HT-29 (cell line): ENCODE measurements around the gene TAC4. TPM values are rescaled to one million over a fixed set of nuclear protein-coding genes. Genes with fewer than 3 reads are reported as not detected.
A peak's percentile ranks its signal among the peaks of the same experiment; 100 is the strongest.

Source experiments
- DNase-seq: peaks from one replicate; pipeline ENCODE4 v3.0.0-alpha.2; 2015; ENCODE audit warnings: low spot score
- total RNA-seq: library from RNA; depleted of rRNA; stranded (reverse); fragments of >200 nt; shearing (Covaris generic); gene quantifications from 2 replicates; pipeline ENCODE4 v1.2.3, GENCODE V29; 2014

TAC4 gene
- total RNA-seq, 1 experiment from 2014 or later = not detected

DNA sequence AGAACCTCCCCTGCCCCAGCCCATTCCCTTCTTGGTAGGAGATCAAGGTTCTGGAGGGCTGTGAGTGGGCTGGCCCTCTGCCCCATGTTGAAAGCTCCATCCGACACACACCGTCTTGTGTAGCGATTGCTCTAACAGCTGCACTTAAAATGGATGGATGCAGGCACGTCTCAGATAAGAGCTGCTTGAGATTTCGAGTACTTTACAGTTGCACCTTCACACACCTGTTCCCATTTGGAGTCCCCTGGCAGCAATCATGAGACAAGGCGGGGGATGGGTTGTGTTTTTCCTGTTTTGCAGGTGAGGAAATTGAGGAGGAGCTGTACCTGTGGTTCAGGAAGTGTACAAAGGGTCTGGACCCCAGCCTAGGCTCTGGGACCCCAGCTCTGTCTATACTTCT is 25.6 kb upstream of the TAC4 start:
- no peak for DNase-seq

DNA sequence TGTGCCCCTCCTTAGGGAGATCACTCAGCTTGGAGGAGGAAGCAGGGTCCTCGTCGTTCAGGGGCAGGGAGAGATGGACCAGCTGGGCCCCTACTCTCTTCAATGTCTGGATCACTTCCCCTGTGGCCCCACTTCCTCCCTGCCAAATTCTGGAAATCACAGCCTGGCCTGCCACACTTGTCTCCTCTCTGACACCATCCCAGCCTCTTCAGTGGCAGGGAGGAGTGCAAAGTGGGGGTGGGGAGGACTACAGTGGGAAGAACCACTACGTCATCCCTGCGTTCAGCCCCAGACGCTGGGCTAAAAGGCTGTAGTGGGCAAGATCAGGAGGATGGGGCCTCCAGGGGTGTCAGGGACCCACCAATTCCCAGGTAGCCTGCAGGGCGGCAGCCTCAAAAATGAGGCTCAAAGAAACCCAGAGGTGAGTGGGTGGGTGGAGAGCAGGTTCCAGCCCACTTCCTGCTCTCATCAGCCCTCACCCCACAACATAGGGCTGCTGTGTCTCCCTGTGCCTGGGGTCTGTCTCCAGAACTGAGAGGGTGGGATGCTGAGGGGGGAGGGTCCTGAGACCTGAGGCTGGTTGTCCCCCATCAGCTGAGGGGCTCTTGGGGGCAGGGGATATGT is 25.0 kb upstream of the TAC4 start:
- no peak for DNase-seq

DNA sequence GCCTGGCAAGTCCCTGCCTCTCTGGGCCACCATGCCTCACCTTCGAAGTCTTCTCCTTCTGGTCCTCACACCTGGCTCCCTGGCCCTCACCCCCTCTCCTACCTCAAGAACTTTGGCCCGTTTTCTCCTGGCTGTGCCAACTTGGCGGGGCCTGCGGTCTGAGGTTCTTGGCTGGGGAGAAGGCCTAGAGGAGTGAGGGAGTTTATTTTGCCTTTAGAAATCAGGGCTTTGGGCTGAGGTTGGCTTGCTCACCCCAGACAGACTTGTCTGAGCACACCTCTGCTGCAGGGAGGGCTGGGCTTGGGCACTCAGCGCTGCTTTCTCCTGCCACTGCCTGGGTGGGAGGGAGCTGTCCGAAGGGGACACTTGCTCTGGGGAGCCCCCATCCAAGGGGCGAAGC is 23.3 kb upstream of the TAC4 start:
- DNase-seq = no peak

DNA sequence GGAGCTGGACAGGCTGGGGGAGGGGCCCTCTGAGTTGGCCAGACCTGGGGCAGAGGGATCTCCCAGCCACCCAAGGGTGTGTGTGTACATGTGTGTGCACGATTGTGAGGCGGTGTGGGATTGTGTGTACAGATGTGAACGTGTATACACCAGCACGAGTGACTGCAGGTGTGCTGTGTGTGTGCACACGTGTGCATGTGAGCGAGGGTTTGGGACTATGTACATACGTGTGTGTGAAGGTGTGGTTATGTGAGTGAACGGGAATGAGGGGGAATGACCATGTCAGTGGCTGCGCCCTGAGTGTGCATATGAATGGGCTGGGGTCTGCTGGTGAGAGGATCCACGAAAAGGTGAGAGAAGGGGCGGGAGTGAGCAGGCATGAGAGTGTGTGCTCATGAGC is 22.4 kb upstream of the TAC4 start:
- DNase-seq = no peak

DNA sequence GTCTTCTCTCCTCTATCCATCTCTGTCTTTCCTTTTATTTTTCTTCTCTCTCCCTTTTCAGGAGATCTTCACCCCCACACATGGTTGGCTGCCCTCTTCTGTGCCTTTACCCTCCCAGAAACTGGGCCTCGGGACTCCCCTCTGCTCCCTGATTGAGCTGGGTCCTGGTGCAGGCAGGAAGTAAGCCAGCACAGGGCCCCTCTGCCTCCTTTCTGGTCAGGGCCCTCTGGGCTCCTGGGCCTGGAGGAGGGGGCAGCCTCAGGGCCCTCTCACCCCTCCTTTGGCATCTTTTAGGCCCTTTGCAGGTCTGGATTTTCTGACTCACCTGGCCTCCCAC is 21.1 kb upstream of the TAC4 start:
- DNase-seq = no peak

DNA sequence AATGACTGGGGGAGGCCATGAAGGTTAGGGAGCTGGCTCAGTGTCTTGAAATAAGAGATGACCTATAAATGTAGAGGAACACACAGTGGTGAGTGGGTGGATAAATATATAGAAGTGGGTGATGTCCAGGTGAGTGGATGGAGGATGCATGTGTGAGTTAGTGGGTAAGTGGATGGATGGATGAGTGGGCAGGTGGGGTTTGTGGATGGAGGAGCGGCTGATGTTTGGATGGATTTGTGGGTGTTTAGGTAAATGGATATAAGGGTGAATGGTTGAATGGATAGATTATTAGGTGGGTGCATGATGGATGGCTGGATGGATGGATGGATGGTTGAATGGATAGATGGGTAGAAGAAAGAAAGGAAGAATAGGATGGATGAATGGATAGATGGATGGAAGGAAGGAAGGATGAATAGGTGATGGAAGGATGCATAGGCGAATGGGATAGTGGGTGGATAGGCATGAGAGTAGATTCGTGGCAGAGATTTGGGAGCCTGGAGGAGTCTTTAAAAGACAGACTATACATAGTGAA is 19.1 kb upstream of the TAC4 start:
- DNase-seq = no peak

DNA sequence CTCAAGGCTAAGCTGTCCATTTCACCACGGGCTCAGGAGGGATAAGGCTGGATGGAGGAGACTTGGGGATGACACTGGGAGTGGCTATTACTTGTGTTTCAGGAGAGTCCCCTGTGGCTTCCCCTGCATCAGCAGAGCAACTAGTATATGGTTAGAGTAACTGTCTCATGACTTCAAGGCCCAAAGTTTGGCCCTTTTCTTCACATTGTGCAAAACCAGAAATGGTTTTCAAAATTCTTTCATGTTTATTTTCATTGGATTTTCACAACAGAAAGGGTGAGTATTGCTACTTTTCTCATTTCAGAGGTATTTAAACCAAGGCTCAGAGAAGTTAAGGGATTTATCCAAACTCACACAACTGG is 18.1 kb upstream of the TAC4 start:
- no peak for DNase-seq

DNA sequence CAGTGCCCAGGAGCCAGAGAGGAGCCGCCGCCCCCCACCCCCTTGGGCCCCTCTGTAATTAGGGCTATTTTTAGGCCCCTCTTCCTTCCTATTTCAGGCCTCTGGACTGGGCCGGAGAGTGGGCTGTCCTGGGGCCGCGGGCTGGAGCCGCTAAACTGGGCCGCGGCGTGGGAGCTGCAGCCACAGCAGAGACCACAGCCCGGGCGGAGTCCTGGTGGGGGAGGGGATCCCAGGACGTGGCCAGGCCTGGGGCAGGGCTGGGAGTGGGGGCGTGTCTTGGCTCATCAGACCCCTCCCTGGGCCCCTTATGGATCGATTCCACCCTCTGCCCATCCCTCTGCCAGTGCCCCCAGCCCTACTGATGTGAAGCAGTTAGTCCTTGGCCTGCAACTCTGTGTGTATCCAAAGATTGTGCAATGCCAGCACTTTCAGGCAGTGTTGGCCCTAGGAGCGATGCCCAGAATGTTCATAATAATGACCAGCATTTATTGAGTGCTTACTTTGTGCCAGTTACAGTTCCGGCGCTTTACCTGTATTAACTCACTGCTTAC is 15.0 kb upstream of the TAC4 start:
- no peak for DNase-seq

DNA sequence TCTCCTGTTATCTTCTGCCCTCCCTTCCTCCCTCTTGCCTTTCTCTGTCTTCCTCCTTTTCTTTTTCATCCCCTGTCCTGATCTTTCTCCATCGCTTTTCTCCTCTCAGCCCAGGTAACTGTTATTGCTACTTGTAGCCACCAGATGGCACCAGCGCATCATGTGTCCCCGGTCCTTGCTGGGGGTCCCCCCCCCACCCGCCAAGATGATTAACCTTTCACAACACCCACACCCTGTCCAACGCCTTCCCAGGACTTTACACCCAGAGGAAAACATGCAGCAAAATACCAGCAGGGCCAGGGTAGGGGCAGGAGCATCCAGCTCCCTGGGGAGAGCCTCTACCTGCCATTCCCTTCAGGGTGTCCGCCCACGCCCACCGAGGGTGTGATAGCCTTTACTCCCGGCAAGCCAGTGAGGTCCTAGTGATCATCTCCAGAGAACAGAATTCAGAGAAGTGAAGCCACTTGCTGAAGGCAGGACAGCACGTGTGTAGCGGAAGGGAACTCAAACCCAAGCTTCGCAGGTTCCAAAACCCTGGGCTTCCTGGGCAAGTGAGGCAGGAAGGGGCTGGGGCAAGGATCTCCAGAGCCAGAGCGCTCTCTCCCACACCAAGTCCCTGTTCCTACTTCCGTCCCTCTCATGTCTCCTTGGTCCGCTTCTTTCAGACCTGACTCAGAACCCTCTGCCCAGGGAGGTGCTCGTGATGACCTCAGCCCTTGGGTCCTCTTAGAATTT is 13.4 kb upstream of the TAC4 start:
- DNase-seq = peak; percentile 74

DNA sequence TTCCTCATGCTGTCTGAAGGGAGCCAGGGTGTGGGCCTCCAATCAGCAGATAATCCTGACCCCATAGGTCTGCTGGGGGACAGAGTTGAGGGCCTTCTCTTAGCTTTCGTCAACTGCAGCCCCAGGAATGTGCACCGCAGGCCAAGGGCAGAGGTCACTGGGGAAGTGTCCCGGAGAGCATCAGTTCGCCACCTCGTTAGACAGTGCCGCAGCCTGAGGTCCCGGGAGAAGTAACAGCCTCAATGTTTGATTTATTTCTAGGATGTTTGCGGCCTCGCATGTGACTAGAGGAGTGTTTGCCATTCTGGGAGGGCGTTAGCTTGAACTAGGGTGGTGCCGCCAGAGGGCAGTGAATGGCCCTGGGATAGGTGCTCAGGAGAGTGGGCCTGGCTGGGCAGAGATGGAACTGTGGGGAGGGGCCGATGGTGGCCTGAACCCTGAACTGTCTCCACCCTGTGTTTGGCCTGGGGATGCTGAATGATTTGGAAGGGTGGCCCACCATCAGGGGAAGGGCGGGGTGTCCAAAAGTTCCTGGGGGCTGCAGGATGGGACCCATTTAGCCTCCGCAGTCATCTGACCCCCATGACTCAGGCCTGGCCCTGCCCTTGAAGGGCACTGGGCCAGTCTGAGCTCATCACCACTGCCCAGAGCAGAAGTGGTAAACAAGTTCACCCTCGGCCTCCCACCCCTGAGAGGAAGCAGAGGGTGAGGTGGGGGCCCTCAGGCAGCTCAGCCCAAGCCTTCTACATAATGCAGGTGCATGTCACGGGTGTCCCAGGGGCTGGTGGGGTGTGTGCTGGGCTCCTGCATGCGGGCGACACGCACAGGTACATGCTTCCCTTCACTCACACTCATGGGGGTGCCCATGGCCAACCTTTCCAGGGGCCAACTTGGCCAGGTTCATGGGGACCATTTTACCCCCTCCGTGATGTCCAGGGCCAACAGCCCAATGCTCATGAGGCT is 12.4 kb upstream of the TAC4 start:
- peak; percentile 55 for DNase-seq

DNA sequence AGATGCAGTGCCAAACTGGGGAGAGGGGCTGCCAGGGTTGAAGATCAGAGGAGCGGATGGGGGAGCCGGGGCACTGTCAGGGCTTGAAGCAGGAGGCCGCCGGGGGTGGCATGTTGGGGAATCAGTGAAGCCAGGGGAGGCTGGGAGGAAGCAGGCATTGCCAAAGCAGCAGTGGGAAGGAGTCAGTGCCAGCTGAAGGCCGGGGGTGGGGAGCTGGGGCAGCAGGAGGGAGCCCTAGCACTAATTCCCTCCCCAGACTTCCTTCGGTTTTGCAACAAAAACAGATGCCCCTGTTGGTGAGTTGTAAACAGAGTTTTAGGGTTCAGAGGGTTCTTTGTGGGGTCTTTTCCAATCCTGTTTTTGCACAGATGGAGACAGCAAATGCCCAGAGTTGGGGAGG is 10.9 kb upstream of the TAC4 start:
- DNase-seq = no peak

DNA sequence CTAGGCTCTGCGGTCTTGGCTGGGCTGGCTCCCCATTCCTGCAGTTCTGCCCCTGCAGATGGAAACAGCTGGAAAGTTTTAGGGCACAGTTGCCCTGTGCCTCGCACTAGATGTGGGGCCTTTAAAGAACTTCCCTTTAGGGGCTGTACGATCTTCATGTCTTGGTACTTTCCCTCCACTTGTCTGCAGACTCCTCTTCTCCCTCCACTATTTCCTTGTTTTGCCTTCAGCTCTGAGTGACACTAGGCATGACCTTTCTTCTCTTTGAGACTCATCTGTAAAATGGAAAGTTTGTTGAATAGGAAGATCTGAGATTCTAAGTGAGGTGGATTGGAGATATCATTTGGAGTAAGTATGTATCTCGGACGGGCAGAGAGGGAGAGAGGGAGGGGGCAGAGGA is 6.3 kb upstream of the TAC4 start:
- DNase-seq = no peak

DNA sequence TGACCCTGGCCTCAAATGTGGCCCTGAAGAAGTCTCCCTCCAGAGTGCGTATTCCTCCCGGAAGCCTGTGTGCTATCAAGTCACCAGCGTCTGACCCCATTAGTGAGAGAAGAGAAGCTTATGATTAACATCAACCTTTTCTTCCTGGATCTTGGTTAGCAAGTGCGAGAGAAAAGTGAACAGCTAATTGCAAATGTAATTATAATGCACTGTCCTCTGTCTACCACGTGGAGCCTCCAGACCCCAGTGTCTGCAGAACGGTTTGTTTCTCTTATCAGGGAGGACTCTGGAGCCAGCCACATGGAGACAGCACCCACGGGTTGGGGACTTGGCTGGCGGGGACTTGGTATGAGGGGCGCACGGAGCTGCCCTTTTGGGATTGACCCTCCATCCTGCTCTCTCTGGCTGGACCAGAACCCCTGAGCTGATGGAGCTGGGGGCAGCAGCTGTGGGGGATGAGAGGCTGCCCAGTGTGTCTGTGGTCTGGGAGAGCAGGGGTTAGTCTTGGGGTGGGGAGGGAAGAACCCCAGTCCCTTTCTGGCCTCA is 5.7 kb upstream of the TAC4 start:
- no peak for DNase-seq

DNA sequence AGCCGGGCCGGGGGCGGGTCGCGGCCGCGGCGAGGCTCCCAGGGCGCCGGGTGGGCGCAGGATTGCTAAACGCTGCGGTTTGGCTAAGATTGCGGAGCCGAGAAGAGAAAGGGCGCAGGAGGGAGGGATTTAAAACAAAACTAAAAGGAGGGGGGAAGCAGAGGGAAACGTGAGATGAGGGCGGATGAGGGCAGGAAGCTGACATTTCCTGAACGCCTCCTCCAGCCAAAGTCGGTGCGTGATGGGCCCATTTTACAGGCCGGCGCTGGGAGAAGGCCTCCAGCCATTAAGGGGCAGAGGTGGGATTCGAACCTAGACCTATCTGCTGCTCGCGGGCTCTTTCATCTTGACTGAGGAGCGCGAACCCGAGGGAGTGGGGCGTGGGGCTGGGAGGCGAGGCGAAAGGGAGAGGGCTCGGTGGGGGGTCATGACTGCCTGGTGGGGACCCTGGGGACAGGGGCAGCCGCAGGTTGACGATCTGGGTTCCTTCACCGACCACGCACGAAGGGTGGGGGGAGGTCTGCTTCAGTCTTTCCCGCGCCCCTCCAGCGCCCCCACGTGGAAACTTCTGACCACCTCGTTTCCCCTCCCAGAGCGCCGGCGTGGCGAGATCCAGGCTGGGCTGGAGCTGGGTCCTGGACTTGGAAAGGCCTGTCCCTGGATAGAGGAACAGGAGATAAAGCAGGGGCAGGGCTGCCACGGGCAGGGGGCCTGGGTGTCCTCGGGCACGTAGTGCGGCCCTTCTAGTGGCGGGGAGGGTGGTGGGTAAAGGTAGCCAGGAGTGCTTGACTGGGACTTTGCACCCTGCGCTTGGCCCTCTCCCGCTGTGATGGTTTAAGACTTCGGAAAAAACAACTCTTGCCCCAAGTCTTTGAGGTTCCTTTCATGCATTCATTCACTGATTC is 3.8 kb upstream of the TAC4 start:
- peak; percentile 41 for DNase-seq

DNA sequence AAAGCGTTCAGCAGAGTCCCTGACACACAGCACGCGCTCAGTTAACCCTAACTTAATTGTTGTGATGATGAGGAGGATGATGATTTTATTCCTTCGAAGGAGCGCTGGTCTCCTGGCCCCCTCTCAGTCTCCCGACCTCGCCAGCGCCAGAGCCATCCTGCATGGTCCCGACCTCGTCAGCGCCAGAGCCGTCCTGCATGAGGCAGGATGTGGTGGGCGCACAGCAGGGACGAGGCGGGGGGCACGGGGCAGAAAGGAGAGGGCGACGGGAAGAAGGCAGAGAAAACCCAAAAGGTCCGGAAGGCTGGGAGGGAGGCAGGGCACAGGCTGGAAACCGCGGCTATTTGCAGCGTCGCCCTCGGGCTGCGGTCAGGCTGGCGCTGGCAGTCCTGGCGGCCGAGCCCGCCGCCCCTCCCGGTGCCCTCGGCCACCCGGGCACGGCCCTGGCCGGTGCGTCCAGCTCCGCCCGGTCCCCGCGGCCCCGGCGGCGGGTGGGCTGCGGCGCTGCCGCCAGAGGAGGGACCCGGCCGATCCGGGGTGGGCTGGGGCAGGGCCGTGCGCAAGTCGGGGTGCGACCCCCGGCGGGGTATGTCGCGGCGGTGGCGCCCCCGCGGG is 3.0 kb upstream of the TAC4 start:
- no peak for DNase-seq

DNA sequence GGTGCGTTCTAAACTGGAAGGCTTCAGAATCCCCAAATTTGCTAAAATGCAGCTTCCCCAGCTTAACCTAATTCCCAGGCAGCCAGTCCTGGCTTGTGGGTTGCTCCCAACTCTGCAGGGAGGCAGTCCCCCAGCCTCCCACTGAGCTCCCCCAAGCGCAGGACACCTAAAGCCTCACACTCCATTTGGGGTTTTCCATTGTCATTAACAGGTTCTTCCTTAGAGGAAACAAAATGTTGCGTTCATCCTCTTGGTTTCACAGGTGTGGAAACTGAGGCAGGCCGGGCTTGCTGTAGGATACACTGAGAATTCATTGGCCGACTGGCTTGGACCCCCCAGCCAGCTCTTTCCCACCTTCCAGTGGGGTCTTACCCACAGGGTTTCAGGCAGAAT is 2.3 kb upstream of the TAC4 start:
- DNase-seq = no peak

DNA sequence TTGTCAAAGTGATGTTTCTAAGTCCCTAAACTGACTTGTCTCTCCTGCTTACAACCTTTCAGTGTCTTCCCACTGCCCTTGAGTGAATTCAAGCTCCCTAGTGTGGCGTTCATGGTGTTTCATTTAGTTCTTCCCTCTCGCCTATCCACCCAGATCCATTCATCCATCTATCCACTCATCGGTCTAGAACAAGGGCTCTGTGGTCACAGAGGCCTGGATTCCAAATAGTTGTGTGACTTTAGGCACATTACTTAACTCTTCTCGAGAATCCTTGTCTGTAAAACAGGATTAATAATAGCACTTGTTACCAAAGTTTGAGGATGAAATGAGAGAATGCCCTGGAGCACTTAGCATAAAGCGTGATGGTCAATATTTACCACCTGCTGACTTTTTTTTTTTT is 870 bp upstream of the TAC4 start:
- no peak for DNase-seq

DNA sequence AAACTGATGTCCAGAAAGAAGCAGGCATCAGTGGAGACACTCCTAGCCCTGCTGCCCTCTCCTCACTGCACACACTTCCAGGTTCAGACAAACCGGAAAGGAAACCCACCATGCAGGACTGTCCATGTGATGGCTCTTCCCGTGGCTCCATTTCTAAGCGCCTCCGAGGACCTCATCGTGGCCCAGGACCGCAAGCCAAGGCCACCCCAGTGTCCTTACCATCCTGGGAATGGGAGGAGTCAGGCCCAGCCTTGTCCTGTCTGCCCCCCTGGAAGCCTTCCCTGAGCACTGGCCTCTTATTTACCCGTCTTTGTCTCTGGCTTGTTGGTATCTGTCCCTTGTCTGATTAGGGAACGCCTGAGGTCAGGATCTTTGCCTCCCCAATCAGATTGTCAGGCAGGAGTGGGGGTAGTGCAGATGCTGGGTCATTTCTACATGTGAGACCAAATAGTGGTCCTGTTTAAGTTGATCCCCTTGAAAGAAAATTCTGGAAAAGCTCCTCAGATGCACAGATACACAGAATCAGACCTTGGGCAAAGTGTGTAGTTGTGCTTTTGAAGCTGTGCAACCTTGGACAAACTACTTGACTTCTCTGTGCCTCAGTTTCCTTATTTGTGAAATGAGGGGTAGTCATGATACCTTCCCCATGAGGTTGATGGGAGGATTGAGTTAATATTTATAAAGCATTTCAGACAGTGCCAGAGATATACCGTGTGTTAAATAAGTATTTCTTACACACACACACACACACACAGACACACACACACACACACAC is 744 bp downstream of the TAC4 start:
- no peak for DNase-seq

DNA sequence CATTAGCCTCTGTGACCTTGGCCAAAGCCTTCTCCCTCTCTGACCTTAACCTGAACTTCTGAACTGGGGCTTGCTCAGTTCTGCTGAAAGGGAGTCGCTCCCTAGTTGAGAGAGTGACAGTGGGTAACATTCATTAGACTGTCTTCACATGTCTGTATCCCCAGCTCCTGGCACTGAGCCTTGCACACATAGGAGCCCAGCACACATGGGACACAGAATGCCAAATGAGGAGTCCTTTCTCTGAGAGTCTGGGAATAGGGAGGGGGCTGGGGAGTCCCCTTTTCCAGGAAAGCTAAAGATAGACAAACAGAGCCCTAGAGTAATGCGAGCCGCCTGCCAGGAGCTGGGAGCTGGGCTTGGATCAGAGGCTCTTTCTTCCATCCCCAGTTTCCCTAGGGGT is 2.5 kb downstream of the TAC4 start:
- DNase-seq = no peak
